Measurements from ENCODE around the gene ACADVL. TPM values are rescaled to one million over a fixed set of nuclear protein-coding genes. Genes with fewer than 3 reads are reported as not detected.
A peak's percentile ranks its signal among the peaks of the same experiment; 100 is the strongest.

Gene ACADVL
- total and polyA plus RNA-seq, 2 donors (not counting 1 experiment from before 2014, with no cell fraction given) = 640 to 696 TPM

DNA sequence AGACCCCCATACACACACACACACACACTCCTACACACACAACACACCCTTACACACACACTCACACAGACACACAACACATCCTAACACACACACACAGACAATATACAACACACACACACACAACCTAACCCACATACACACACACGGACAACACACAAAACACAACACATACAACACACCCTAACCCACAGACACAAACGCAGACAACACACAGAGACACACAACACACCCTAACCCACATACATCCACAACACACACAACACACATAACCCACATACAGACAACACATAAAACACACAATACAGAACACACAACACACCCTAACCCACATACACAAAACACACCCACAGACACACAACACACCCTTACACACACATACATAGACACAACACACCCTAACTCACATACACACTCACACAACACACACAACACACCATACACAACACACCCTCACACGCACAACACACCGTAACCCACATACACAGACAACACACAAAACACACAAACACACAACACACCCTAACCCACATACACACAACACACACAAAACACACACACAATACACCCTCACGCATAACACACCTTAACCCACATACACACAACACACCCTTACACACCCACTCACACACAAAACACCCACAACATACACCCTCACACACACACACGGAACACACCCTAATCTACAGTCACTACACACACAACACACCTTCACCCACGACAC, 45.0 kb upstream of the ACADVL start:
- no peaks in the 10 kb centered on the region for H3K36me3 ChIP-seq (replicated peaks in 1 of 2; ENCODE audit: control extremely low read depth in 1 of 2, control insufficient read depth in 1 of 2, extremely low read depth in 1 of 2, insufficient read depth in 2 of 2, low read length in 1 of 2)
- DNase-seq = no peak
- ChIA-PET POLR2A (no interaction called here), CTCF (interaction anchor here (0.6 kb wide), 1 partner anchor 15 kb away, joined by 3 read pairs; no protein-coding TSS in a partner anchor)
- Mint-ChIP-seq H3K4me3 (no peak overlapping the region), H3K4me1 (peaks cover 13% of the 10 kb centered on the region), H3K27me3 (peaks cover 12% of the 10 kb centered on the region), H3K9me3 (ENCODE audit: insufficient read depth) (no peaks in the 10 kb centered on the region), H3K27ac (no peak overlapping the region)
- no peaks in the 10 kb centered on the region for H4K20me1 ChIP-seq (ENCODE audit: control insufficient read depth, insufficient read depth, low read length, poor library complexity, severe bottlenecking)
- peaks cover 24 to 39% of the 10 kb centered on the region in 2 donors for H3K4me1 ChIP-seq (ENCODE audit: control insufficient read depth in 2 of 2, insufficient read depth in 2 of 2, low read length in 2 of 2)
- intact Hi-C loops (cut with micrococcal nuclease) = loop anchor here (5.0 kb wide), 1 partner anchor 42 kb away; no protein-coding TSS in a partner anchor
- no peak for ATAC-seq (ENCODE audit: low read depth)
- WGBS (ENCODE audit: insufficient coverage) = 68% methylated on average over 7 of the region's 7 CpGs
- no peaks in the 10 kb centered on the region for H3K79me2 ChIP-seq (ENCODE audit: control insufficient read depth, insufficient read depth, low read length)
- peaks cover 0 to 11% (median 7%) of the 10 kb centered on the region in 3 donors for H3K9me3 ChIP-seq (ENCODE audit: control extremely low read depth in 1 of 3, control insufficient read depth in 2 of 3, insufficient read depth in 1 of 3, low read length in 2 of 3)
- no peak overlapping the region for H3K27ac ChIP-seq (ENCODE audit: low read length in 2 of 2)
- peak overlapping the region in 1 of 5 experiments; percentile 5 for H3K4me3 ChIP-seq (ENCODE audit: control extremely low read depth in 1 of 5, extremely low read depth in 1 of 5, insufficient read depth in 1 of 5, low read depth in 2 of 5, low read length in 4 of 5)
- no peak for TF ChIP-seq EZH2 (IDR thresholded peaks at IDR 0.05; ENCODE audit: borderline replicate concordance, insufficient read depth, low read depth, low read length, poor library complexity, severe bottlenecking)
- TF ChIP-seq, protein P1, sequence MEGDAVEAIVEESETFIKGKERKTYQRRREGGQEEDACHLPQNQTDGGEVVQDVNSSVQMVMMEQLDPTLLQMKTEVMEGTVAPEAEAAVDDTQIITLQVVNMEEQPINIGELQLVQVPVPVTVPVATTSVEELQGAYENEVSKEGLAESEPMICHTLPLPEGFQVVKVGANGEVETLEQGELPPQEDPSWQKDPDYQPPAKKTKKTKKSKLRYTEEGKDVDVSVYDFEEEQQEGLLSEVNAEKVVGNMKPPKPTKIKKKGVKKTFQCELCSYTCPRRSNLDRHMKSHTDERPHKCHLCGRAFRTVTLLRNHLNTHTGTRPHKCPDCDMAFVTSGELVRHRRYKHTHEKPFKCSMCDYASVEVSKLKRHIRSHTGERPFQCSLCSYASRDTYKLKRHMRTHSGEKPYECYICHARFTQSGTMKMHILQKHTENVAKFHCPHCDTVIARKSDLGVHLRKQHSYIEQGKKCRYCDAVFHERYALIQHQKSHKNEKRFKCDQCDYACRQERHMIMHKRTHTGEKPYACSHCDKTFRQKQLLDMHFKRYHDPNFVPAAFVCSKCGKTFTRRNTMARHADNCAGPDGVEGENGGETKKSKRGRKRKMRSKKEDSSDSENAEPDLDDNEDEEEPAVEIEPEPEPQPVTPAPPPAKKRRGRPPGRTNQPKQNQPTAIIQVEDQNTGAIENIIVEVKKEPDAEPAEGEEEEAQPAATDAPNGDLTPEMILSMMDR (IDR thresholded peaks at IDR 0.05) = no peak
- peak overlapping the region; percentile 60 for H3K4me2 ChIP-seq (replicated peaks; ENCODE audit: low read depth, low read length, poor library complexity, severe bottlenecking)
- H2AFZ ChIP-seq (ENCODE audit: insufficient read depth, low read depth, low read length, poor library complexity, severe bottlenecking) = peak overlapping the region; percentile 59
- peaks cover 0 to 54% (median 40%) of the 10 kb centered on the region in 4 experiments for H3K27me3 ChIP-seq (replicated peaks in 1 of 4; ENCODE audit: control extremely low read depth in 1 of 4, control insufficient read depth in 3 of 4, insufficient read depth in 4 of 4, low read length in 3 of 4)
- peak overlapping the region; percentile 8 for H3K9ac ChIP-seq (ENCODE audit: low read length)

DNA sequence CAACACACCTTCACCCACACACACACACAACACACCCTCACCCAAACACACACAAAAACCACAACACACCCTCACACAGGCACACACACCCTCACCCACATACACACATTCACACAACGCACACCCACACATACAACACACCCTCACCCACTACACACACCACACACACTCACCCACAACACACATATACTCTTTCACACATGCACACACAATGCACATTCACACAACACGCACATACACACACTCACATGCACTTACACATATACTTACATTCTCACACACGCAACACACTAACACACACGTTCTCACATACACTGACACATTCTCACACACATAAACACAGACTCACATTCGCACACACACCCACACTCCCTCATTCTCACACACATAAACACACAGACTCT, 44.4 kb upstream of the ACADVL start:
- no peaks in the 10 kb centered on the region for H3K9me3 Mint-ChIP-seq (ENCODE audit: insufficient read depth)
- H3K4me2 ChIP-seq (replicated peaks; ENCODE audit: low read depth, low read length, poor library complexity, severe bottlenecking) = no peak overlapping the region
- no peaks in the 10 kb centered on the region for H4K20me1 ChIP-seq (ENCODE audit: control insufficient read depth, insufficient read depth, low read length, poor library complexity, severe bottlenecking)
- 100% methylated on average over 5 of the region's 5 CpGs for WGBS (ENCODE audit: insufficient coverage)
- peaks cover 24 to 39% of the 10 kb centered on the region in 2 donors for H3K4me1 ChIP-seq (ENCODE audit: control insufficient read depth in 2 of 2, insufficient read depth in 2 of 2, low read length in 2 of 2)
- ATAC-seq (ENCODE audit: low read depth) = no peak
- intact Hi-C loops (cut with micrococcal nuclease) = loop anchor here (5.0 kb wide), 1 partner anchor 43 kb away; no protein-coding TSS in a partner anchor
- H3K27me3 Mint-ChIP-seq = peaks cover 12% of the 10 kb centered on the region
- ChIA-PET CTCF (no interaction called here), POLR2A (no interaction called here)
- peaks cover 0 to 54% (median 40%) of the 10 kb centered on the region in 4 experiments for H3K27me3 ChIP-seq (replicated peaks in 1 of 4; ENCODE audit: control extremely low read depth in 1 of 4, control insufficient read depth in 3 of 4, insufficient read depth in 4 of 4, low read length in 3 of 4)
- no peak overlapping the region for H3K27ac Mint-ChIP-seq
- H3K4me1 Mint-ChIP-seq = peaks cover 13% of the 10 kb centered on the region
- no peak overlapping the region for H3K9ac ChIP-seq (ENCODE audit: low read length)
- H3K4me3 Mint-ChIP-seq = no peak overlapping the region
- H3K79me2 ChIP-seq (ENCODE audit: control insufficient read depth, insufficient read depth, low read length) = no peaks in the 10 kb centered on the region
- no peak overlapping the region for H2AFZ ChIP-seq (ENCODE audit: insufficient read depth, low read depth, low read length, poor library complexity, severe bottlenecking)
- no peak overlapping the region for H3K4me3 ChIP-seq (ENCODE audit: control extremely low read depth in 1 of 5, extremely low read depth in 1 of 5, insufficient read depth in 1 of 5, low read depth in 2 of 5, low read length in 4 of 5)
- TF ChIP-seq EZH2 (IDR thresholded peaks at IDR 0.05; ENCODE audit: borderline replicate concordance, insufficient read depth, low read depth, low read length, poor library complexity, severe bottlenecking) = no peak
- TF ChIP-seq, protein P1 (IDR thresholded peaks at IDR 0.05) = no peak
- peaks cover 0 to 6% (median 3%) of the 10 kb centered on the region in 3 donors for H3K9me3 ChIP-seq (ENCODE audit: control extremely low read depth in 1 of 3, control insufficient read depth in 2 of 3, insufficient read depth in 1 of 3, low read length in 2 of 3)
- no peak for DNase-seq
- H3K27ac ChIP-seq (ENCODE audit: low read length in 2 of 2) = no peak overlapping the region
- H3K36me3 ChIP-seq (replicated peaks in 1 of 2; ENCODE audit: control extremely low read depth in 1 of 2, control insufficient read depth in 1 of 2, extremely low read depth in 1 of 2, insufficient read depth in 2 of 2, low read length in 1 of 2) = no peaks in the 10 kb centered on the region

Measured in B cell (primary cell).